ENCODE results near the gene GMIP.
"Not testable (repeated sequence)": the region's sequence is repeated elsewhere in the genome, so short reads cannot be mapped to it uniquely, and the experiment has no call there.

Gene GMIP, protein sequence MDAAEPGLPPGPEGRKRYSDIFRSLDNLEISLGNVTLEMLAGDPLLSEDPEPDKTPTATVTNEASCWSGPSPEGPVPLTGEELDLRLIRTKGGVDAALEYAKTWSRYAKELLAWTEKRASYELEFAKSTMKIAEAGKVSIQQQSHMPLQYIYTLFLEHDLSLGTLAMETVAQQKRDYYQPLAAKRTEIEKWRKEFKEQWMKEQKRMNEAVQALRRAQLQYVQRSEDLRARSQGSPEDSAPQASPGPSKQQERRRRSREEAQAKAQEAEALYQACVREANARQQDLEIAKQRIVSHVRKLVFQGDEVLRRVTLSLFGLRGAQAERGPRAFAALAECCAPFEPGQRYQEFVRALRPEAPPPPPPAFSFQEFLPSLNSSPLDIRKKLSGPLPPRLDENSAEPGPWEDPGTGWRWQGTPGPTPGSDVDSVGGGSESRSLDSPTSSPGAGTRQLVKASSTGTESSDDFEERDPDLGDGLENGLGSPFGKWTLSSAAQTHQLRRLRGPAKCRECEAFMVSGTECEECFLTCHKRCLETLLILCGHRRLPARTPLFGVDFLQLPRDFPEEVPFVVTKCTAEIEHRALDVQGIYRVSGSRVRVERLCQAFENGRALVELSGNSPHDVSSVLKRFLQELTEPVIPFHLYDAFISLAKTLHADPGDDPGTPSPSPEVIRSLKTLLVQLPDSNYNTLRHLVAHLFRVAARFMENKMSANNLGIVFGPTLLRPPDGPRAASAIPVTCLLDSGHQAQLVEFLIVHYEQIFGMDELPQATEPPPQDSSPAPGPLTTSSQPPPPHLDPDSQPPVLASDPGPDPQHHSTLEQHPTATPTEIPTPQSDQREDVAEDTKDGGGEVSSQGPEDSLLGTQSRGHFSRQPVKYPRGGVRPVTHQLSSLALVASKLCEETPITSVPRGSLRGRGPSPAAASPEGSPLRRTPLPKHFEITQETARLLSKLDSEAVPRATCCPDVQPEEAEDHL

DNA sequence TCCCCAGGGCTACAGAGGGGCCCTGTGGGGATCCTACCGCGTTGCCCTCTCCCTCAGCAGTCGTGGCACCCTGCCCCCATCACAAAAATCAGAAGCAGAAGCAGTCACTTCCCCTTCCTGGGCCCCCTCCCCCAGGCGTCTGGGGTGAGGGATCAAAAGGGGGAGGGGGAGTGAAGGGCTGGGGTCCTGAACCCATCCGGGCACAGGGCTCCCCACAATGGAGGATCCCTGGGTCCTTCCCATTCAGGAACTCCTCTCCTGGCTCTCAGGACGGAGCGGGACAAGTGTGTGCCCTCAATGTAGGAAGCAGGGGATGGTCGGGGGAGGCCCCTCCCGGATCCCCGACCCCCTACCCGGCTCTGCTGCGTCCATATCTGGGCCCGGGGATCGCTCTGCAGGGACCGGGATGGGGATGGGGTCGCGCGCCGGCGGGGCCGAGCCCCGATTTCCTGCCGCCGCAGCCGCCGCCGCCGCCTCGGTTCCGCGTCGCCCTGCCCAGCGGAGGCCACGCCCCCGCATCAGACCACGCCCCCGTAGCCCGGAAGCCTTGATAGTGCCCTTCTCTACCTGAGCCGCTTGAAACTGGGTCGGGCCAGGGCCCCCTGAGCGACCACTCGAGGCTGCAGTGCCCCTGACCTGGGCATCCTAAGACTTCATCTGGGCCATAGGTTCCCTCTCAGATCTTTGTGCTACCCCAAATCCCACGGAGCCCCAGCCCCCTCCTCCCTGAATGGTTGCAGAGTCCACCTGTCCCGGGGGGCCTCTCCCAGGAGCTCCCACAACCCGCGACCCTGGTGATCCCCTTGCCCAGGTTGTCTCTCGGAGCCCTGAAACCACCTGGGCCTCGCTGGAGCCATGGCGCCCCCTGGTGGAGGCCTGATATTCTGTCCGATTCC lies at the start of gene GMIP:
Gene GMIP, minus strand, starts transcription at position 500 of the 896 bp plus-strand sequence. Its CDS starts 128 bp downstream, at position 372.
- H3K4me3 ChIP-seq (ENCODE audit: low read depth, low read length), result peak within 1 kb of the TSS; percentile 93
- TF ChIP-seq, protein P1, sequence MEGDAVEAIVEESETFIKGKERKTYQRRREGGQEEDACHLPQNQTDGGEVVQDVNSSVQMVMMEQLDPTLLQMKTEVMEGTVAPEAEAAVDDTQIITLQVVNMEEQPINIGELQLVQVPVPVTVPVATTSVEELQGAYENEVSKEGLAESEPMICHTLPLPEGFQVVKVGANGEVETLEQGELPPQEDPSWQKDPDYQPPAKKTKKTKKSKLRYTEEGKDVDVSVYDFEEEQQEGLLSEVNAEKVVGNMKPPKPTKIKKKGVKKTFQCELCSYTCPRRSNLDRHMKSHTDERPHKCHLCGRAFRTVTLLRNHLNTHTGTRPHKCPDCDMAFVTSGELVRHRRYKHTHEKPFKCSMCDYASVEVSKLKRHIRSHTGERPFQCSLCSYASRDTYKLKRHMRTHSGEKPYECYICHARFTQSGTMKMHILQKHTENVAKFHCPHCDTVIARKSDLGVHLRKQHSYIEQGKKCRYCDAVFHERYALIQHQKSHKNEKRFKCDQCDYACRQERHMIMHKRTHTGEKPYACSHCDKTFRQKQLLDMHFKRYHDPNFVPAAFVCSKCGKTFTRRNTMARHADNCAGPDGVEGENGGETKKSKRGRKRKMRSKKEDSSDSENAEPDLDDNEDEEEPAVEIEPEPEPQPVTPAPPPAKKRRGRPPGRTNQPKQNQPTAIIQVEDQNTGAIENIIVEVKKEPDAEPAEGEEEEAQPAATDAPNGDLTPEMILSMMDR (IDR thresholded peaks at IDR 0.05; ENCODE audit: low read depth, low read length), result peak; percentile 80; the same call in 1 of the 2 replicates

GRCh38 chr19:19691683-19692082 lies 48.2 kb upstream of the GMIP start:
- TF ChIP-seq, protein P1 (IDR thresholded peaks at IDR 0.05; ENCODE audit: low read depth, low read length), result no peak

DNA sequence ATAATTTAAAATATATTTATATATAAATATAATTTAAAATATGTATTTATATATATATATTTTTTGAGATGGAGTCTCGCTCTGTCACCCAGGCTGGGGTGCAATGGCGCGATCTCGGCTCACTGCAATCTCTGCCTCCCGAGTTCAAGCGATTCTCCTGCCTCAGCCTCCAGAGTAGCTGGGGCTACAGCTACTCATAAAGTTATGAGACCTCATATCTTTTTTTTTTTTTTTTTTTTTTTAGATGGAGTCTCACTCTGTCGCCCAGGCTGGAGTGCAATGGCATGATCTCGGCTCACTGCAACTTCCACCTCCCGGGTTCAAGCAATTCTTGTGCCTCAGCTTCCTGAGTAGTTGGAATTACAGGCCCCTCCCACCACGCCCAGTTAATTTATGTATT lies 45.6 kb upstream of the GMIP start:
- not testable (repeated sequence) for H3K4me3 ChIP-seq (ENCODE audit: low read depth, low read length)

More at GRCh38 chr19:19691683-19692082, 48.2 kb upstream of the GMIP start:
- no peak overlapping the region for H3K4me3 ChIP-seq (ENCODE audit: low read depth, low read length)

GRCh38 chr19:19687090-19687489 lies 43.6 kb upstream of the GMIP start:
- H3K4me3 ChIP-seq (ENCODE audit: low read depth, low read length), result no peak overlapping the region
- TF ChIP-seq, protein P1 (IDR thresholded peaks at IDR 0.05; ENCODE audit: low read depth, low read length), result no peak

DNA sequence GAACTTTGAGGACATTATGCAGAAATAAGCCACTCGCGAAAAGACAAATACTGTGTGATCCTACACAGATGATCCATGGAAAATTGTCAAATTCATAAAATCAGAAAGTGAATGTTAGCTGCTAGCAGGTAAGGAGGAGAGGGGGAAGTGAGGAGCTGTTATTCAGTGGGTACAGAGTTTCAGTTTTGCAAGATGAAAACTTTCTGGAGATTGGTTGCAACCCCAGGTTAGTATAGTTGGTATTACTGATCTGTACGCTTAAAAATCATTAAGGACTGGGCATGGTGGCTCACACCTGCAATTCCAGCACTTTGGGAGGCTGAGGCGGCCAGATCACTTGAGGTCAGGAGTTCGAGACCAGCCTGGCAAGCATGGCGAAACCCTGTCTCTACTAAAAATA lies 43.1 kb upstream of the GMIP start:
- TF ChIP-seq, protein P1 (IDR thresholded peaks at IDR 0.05; ENCODE audit: low read depth, low read length), result no peak
- no peak overlapping the region for H3K4me3 ChIP-seq (ENCODE audit: low read depth, low read length)

GRCh38 chr19:19686119-19686518 lies 42.7 kb upstream of the GMIP start:
- not testable (repeated sequence) for H3K4me3 ChIP-seq (ENCODE audit: low read depth, low read length)

DNA sequence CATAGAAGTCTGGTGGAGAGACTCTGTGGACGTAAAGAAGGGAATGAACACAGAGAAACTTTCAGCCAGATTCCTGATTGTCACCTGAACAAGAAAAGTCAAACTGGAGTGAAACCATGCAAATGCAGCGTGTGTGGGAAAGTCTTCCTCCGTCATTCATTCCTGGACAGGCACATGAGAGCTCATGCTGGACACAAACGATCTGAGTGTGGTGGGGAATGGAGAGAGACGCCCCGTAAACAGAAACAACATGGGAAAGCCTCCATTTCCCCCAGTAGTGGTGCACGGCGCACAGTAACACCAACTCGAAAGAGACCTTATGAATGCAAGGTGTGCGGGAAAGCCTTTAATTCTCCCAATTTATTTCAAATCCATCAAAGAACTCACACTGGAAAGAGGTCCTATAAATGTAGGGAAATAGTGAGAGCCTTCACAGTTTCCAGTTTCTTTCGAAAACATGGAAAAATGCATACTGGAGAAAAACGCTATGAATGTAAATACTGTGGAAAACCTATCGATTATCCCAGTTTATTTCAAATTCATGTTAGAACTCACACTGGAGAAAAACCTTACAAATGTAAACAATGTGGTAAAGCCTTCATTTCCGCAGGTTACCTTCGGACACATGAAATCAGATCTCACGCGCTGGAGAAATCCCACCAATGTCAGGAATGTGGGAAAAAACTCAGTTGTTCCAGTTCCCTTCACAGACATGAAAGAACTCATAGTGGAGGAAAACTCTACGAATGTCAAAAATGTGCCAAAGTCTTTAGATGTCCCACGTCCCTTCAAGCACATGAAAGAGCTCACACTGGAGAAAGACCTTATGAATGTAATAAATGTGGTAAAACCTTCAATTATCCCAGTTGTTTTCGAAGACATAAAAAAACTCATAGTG lies 36.0 kb upstream of the GMIP start:
- TF ChIP-seq, protein P1 (IDR thresholded peaks at IDR 0.05; ENCODE audit: low read depth, low read length), result no peak

More for the DNA sequence above, 36.0 kb upstream of the GMIP start:
- H3K4me3 ChIP-seq (ENCODE audit: low read depth, low read length), result no peak overlapping the region
